Measurements from ENCODE around the gene PGK1.
"Not testable (repeated sequence)": the region's sequence is repeated elsewhere in the genome, so short reads cannot be mapped to it uniquely, and the experiment has no call there.

Gene PGK1

GRCh38 chrX:78103623-78104446 is at the start of gene PGK1:
PGK1 (plus strand) TSS chrX:78104248; CDS start chrX:78104341, 93 bp downstream.
- peak; percentile 63 for DNase-seq

GRCh38 chrX:78063687-78064086 is 40.4 kb upstream of the PGK1 start:
- DNase-seq = no peak

- no peak for DNase-seq
Measured at GRCh38 chrX:78064152-78064551, 39.9 kb upstream of the PGK1 start.

- not testable (repeated sequence) for DNase-seq
Measured at GRCh38 chrX:78064698-78065601, 39.1 kb upstream of the PGK1 start.

DNA sequence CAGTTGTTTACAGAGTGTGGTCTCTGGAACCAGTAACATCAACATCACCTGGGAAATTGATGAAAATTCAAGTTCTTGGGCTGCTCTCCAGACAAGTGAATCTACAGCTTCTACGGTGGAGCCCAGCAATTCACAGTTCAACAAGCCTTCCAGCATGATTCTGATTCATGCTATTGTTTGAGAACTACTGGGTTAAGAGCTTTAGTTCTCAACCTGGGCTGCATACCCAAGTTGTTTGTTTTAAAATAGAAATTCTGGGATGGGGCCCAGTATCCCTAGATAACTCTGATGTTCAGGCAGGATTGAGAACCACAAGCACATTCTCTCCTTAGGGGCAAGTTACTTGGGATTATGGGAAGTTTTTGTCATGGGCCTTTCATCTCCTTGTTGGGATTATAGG is 37.9 kb upstream of the PGK1 start:
- DNase-seq = no peak

GRCh38 chrX:78071331-78071730 is 32.7 kb upstream of the PGK1 start:
- DNase-seq = no peak

- not testable (repeated sequence) for DNase-seq
Measured at GRCh38 chrX:78073147-78074077, 30.6 kb upstream of the PGK1 start.

DNA sequence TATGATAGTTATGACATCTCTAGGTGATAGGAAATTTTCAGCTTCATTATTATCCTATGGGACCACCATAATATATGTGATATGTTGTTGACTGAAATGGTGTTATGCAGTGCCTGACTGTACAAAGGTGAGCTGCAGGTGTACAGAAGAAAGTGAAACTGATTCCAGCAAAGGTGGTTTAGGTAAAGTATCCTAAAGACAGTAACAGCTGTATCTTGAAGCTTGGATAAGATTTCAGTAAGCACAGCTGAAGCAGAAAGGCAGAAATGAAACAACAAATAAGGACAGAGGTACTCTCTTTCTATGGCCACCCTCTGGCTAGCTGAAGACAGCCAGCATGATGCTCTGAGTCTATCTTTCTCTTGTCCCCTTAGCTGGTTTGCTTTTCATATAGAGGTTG is 30.0 kb upstream of the PGK1 start:
- no peak for DNase-seq

GRCh38 chrX:78075787-78076389 is 28.2 kb upstream of the PGK1 start:
- no peak for DNase-seq

GRCh38 chrX:78081413-78081812 is 22.6 kb upstream of the PGK1 start:
- DNase-seq = not testable (repeated sequence)

- DNase-seq = peak; percentile 0
Measured at GRCh38 chrX:78092296-78092695, 11.8 kb upstream of the PGK1 start.

GRCh38 chrX:78098108-78098507 is 5.9 kb upstream of the PGK1 start:
- DNase-seq = no peak

DNA sequence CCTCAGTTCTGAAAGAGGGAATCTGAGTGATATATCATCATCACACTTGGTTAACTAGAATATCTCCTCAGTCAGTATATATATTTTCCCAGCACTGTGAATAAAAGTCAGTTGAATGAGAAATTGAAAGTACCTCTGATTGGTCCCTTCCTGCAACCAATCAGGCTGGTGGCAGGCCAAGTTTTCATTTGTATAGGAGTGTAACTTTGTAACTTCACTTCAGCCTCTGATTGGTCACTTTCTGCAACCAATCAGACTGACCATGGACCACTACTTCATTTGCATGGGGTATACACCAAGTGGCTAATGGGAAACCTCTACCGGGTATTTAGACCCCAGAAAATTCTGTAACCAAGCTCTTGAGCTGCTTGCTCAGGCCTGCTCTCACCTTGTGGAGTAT is 2.0 kb upstream of the PGK1 start:
- DNase-seq = no peak

- DNase-seq = no peak
Measured at GRCh38 chrX:78103001-78103622, 936 bp upstream of the PGK1 start.

DNA sequence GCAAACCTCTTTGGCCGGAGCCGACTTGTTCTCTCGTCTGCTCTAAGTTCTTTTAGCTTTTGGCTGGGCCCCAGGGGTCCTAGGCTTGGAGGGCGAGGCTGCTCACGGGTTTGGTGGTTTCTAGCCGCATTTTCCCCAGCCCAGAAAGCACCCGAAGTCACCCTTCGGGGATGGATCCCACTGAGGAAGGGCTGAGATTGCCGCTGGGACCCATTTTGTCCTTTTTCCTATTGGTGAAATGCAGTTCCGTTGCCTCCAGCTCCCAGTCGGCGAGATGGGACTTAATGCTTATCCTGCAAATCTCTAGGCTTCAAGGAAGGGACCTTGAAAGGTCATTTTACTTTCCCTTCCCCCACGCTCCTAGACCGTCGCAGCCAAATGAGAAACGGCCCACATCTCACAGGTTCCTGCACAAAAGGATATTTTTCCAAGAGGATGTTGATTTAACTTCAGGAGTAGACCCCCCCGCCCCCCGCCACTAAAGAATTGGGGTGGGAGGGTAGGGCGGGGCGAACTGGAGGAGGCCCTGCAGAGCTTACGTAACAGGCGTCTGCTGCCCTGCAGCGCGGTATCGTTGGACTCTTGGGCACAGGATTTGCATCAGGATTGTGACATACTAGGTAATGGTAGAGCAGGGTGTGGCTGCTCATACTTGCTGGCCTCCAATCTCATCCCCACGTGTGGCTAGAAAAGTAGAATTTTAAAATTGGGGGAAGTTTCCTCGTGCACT is 564 bp downstream of the PGK1 start:
- peak; percentile 56 for DNase-seq

- no peak for DNase-seq
Measured at GRCh38 chrX:78105944-78106650, 2.0 kb downstream of the PGK1 start.

DNA sequence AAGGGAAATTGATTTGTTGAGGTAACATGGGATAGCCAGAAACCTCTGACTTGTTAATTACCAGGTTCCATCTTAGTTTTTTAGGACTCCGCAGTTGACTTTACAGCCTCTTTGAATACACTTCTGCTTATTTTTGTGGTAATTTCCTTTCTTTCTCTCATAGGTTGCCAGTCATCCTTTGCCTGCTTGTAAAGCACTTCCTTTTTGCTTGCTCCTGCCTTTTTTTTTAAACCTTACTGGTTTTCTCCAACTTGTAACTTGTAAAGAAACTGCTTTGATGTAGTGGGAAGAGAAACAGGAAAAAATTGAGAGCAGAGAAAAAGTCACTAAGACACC is 2.6 kb downstream of the PGK1 start:
- DNase-seq = no peak

- DNase-seq = no peak
Measured at GRCh38 chrX:78109458-78109857, 5.4 kb downstream of the PGK1 start.

GRCh38 chrX:78111140-78111931 is 7.3 kb downstream of the PGK1 start:
- no peak for DNase-seq

DNA sequence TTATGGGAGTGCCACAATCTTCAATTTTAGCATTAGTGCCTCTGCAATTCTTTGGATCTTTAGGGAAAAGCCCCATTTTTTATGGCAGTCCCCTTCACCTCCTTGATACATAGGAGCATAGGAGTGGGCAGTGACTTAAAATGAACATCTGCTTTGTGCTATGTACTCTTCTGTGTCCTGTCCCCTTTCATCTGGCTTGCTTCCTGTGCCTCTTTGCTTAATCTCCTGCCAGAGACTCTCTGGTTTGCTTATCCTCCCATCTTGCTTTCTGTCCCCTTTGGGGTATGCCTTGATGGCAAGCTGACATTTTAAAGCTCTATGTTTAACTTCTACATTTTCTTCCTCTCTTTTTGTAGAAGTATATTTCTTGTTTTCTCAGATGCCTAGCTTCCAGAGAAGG is 12.3 kb downstream of the PGK1 start:
- DNase-seq = no peak

Data from SIG-M5 (cell line).